CD1c-positive myeloid dendritic cell (primary cell): ENCODE measurements around the gene NOL12.
A peak's percentile ranks its signal among the peaks of the same experiment; 100 is the strongest.
"Not testable (repeated sequence)": the region's sequence is repeated elsewhere in the genome, so short reads cannot be mapped to it uniquely, and the experiment has no call there.

Experiments used
- DNase-seq: peaks from one replicate; pipeline ENCODE4 v3.0.0-alpha.2; 2016; ENCODE audit errors: extremely low spot score

Gene NOL12

DNA sequence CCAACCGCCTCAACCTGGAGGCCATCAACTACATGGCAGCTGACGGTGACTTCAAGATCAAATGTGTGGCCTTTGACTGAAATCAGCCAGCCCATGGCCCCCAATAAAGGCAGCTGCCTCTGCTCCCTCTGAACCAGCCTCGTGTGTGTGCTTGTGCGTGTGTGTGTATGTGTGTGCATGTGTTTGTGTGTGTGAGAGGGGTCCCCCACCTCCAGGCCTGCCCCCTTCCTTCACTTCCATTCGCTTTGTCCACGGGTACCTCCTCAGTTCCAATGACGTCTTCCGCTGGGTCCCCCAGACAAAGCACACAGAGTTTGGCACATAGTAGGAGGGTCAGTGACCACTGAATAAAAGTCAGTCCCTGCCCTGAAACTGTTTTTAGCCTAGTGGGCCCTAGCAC is 6.5 kb upstream of the NOL12 start:
- no peak for DNase-seq

DNA sequence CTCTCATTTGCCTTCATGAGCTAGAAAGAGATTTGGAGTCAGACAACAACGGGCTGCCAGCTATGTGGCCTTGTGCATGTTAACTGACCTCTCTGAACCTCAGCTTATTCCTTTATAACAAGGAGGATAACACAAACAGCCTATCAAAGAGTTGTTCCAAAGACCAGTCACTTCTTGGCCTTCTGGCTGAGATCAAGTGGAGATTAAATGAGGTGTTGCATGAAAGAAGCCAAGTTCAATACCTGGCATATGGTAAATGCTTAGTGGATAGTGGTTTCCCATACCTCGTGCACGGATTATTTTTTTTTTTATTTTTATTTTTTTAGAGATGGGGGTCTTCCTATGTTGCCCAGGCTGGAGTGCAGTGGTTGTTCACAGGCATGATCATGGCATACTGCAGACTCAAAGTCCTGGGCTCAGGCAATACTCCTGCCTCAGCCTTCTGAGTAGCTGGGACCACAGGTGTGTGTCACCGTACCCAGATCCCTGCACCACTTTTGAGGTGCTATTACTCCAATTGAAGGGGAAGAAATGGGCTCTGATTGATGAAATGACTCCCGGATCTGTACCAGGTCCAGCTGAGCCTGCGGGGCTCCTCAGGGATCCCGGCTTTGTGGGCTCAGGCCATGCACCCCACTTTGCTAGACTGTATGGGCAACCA is 5.8 kb upstream of the NOL12 start:
- DNase-seq = no peak

- DNase-seq = no peak
Measured at GRCh38 chr22:37681001-37681424, 5.1 kb upstream of the NOL12 start.

- peak; percentile 80 for DNase-seq
Measured at GRCh38 chr22:37681556-37682049, 4.5 kb upstream of the NOL12 start.

GRCh38 chr22:37684803-37685615 is 1.1 kb upstream of the NOL12 start:
- DNase-seq = no peak

DNA sequence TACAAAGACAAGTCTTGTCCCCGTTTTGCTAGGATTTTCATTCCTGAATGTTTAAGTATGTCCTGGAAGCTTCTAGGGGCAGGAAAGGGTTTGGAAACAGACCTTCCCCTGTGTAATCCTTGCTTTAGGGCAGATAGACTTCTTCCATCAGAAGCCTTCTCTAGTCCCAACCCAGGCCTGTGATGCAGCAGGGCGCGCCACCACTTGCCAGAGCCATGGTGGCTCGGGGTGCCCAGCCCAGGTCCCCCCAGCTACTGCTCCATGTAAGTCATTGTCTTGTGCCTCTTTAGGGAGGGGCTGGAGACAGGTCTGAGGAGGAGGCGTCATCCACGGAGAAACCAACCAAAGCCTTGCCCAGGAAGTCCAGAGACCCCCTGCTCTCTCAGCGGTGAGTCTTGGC is 4.3 kb downstream of the NOL12 start:
- DNase-seq = no peak

GRCh38 chr22:37690901-37691504 is 4.9 kb downstream of the NOL12 start:
- DNase-seq = no peak

DNA sequence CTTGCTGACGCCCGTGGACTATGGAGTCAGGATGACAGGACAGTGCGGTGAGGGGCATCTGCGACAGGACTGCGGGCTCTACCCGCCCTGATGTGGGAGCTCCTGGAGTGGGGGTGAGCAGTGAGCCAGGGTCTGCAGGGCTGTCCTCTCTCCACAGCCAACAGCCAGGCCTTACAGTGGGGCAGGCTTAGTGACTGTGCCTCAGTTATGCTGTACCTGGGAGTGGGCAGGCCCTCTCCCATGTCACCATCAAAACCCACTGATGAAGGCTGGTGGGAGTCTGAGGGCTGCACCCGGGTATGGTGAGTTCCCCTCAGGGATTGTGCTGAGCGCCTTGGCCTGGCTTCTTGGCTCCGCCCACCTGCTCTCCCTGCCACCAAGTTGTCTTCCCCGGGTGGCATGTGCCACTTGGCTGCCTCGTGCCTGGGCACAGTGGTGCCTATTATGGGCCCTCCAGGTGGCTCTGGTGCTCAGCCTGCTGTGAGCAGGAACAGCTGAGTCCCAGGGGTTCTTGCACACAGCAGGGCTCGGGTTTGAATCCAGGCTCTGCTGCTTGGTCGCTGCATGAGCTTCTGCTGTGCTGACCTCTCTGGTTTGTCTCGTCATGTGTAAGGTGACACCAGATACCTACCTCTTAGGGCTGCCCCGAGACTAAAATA is 6.6 kb downstream of the NOL12 start:
- DNase-seq = no peak

- not testable (repeated sequence) for DNase-seq
Measured at GRCh38 chr22:37694131-37694530, 8.0 kb downstream of the NOL12 start.

- DNase-seq = not testable (repeated sequence)
Measured at GRCh38 chr22:37696260-37696656, 10.1 kb downstream of the NOL12 start.

DNA sequence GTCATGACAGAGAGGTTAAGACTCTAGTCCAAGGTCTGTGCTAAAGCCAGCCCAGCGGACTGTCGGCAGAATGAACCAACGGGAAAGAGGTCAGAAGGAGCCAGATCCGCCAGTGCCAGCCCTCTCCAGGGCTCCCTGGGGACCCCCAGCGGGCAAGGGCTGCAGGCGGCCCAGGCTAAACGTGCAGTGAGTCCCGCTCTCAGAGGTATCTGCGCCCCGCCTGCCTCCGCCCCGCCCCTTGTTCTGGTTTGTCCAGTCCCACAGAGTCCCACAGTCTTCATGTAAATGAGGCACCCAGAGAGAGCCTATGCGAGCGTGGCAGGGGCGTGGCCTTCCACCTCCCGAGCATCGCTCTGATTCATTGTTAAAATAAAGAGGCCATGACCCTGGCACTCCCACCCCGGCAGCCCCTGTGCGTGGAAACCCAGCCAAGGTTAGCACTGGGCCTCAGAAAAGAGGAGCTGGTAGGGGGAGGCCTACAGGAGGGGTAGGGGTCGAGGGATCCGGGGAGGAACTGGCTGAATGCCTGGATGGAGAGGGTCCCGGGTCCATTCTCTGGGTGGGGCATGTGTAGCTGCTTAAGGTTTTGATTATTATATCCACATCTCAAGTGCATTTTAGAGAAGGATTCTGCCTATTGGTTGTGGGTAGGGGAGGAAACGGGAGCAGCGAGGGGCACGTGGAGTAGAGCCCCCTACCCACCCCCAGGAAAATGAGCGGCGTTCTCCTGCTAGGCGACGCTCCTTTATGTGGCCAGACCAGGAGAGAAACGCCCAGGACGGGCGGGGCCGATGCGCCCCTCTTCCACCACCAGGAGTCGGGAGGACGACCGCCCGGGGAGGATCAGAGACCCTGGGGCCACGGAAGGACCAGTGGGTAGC is 10.8 kb downstream of the NOL12 start, which contains the start of gene TRIOBP:
TRIOBP (plus strand) TSS at position 392 of the 881 bp plus-strand sequence. CDS start 4,318 bp downstream, outside the sequence.
- DNase-seq = peak; percentile 94

DNA sequence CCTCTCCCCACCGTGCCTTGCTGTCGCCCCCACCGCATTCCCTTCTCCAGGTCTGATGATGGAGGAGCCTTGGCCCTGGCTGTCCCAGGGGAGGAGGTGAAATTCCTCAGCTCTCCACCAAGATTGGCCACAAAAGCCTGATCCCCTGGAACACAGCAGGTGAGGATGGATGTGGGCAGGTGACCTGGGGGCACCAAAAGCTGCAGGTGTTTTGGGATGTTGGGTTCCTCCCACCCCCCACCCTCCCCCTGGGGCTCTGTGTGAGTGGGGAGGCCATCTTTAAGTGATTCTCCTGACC is 11.3 kb downstream of the NOL12 start:
- no peak for DNase-seq

- DNase-seq = peak; percentile 62
Measured at GRCh38 chr22:37701141-37701786, 15.1 kb downstream of the NOL12 start.

DNA sequence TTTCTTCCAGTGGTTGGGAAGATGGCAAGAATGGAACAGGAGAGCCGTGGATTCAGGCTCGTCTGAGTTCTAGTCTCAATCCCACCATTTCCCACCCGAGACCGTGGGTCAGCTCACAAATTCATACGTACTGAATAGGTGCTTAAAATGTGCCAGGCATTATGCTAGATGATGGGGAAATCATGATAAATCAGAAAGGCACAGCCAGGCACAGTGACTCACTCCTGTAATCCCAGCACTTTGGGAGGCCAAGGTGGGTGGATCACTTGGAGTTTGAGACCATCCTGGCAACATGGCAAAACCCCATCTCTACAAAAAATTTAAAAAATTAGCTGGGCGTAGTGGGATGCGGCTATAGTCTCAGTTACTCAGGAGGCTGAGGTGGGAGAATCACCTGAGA is 17.8 kb downstream of the NOL12 start:
- no peak for DNase-seq

DNA sequence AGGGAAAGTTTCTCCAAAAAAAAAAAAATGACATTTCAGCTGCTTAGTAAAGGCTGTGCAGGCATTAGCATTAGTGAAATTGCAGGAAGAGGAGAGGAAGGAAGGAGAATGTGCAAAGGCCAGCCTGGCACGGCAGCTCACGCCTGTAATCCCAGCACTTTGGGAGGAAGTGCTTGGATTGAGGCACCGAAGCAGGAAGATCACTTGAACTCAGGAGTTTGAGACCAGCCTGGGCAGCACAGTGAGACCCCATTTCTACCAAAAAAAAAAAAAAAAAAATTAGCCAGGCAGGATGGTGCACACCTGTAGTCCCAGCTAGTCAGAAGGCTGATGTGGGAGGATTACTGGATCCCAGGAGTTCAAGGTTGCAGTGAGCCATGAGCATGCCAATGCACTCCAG is 18.5 kb downstream of the NOL12 start:
- no peak for DNase-seq

- no peak for DNase-seq
Measured at GRCh38 chr22:37705205-37705604, 19.1 kb downstream of the NOL12 start.

GRCh38 chr22:37708580-37709444 is 22.7 kb downstream of the NOL12 start:
- DNase-seq = peak; percentile 55

GRCh38 chr22:37709445-37709765 is 23.3 kb downstream of the NOL12 start:
- DNase-seq = no peak

DNA sequence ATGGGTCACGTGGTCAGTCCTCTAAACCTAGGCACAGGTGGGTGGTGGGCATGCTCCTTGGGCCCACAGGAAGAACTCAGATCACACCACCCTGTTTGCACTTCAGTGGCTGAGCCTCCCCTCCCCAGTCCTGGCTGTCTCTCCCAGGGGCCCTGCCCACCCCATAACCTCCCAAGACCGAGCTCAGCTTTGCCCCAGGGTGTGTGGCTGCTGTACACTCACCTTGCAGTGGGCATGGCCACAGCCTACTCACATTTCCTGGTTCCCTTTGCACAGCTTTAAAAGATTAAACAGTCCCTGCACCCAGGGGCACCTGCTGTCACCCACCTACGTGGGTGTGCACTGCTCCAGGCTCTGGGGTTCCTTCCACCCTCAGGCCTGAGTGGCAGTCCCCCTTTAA is 24.5 kb downstream of the NOL12 start:
- DNase-seq = no peak

DNA sequence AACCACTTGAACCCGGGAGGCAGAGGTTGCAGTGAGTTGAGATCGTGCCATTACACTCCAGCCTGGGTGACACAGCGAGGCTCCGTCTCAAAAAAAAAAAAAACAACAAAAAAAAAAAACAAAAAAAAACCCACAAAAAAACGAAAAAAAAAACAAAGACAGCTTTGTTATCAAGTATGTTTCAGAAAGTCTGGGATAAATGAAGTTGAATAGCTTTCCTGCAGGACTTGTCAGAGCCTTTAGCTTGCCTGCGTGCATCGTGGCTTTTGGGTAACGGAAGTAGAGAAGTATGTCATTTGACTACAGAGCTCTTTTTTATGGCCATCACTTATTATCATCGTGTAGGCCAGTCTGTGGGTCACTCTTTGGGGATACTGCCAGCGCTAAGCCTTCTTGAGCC is 25.3 kb downstream of the NOL12 start:
- no peak for DNase-seq
